GM18526 (cell line): ENCODE results near the gene SNX13.

Source experiments
- POLR2A ChIP-seq: IDR thresholded peaks from 3 replicates; pipeline ENCODE4 v1.6.1; 2011; ENCODE audit not compliant: insufficient read length; ENCODE audit errors: extremely low read depth

Gene SNX13, protein sequence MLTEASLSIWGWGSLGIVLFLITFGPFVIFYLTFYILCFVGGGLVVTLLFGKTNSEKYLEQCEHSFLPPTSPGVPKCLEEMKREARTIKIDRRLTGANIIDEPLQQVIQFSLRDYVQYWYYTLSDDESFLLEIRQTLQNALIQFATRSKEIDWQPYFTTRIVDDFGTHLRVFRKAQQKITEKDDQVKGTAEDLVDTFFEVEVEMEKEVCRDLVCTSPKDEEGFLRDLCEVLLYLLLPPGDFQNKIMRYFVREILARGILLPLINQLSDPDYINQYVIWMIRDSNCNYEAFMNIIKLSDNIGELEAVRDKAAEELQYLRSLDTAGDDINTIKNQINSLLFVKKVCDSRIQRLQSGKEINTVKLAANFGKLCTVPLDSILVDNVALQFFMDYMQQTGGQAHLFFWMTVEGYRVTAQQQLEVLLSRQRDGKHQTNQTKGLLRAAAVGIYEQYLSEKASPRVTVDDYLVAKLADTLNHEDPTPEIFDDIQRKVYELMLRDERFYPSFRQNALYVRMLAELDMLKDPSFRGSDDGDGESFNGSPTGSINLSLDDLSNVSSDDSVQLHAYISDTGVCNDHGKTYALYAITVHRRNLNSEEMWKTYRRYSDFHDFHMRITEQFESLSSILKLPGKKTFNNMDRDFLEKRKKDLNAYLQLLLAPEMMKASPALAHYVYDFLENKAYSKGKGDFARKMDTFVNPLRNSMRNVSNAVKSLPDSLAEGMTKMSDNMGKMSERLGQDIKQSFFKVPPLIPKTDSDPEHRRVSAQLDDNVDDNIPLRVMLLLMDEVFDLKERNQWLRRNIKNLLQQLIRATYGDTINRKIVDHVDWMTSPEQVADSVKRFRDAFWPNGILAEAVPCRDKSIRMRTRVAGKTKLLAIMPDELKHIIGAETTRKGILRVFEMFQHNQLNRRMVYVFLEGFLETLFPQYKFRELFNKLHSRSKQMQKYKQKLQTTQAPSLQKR

DNA sequence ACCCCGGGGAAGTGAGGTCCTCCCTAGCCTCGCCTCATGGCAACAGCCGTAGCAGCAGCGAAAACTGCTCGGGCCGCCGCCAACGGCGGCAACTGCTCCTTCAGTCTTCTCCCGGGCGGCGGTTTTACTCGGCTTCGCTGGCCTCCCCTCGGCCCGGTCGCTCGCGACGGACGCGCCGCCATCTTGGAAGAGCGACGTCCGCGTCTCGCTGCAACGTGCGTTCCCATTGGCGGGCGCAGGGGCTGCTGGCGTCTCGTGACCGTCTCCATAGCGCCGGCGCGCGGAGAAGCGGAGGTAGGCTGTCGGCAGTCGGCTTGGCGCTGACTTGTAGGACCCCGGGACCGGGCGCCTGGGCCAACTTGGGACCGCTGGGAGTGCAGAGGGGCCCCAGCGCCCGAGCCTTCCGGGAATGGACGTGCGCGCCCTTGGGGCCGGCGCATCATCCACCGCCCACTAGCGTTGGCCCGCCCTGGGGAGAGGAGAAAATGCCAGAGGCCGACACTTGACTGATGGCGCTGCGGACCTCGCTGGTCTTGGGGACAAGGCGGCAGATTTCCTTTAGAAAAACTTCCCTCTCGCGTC, at the start of gene SNX13:
TSS of gene SNX13 (minus strand) at position 193 of the 582 bp plus-strand sequence. CDS start 199 bp downstream, outside the sequence.
- TF ChIP-seq POLR2A = peak; percentile 87

DNA sequence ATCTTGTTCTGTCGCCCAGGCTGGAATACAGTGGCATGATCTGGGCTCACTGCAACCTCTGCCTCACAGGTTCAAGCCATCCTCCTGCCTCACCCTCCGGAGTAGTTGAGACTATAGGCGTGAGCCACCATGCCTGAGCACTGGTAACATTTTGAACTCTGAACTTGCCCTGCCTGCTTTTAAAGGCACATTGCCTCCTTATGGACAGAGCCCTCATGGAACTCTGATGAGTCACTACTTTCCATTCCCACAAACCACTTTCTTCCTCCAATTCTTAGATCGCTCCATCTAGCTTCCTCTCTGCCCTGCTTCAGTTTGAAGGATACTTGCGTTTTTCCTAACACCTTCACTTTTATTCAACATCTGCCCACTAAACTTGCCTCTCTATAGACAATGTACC, 49.3 kb upstream of the SNX13 start:
- TF ChIP-seq POLR2A = no peak

DNA sequence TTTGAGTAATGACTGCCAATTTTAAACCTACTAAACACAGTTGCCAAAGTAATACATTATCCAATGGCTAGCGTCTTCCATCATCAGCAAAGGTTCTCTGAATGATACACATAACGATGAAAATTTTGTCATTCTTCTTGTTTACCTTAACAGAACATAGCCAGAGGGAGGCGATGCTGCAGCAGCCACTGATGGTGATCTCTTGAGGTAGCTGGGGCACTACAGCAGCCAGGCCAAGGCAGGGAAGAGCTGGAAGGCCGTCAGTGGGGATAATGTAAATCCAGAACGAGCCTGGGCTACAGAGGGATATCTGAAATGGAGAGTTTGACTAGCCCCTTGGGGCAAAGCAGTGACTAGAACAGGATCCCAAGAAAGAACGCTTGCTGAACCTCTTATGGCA, 48.6 kb upstream of the SNX13 start:
- TF ChIP-seq POLR2A = no peak

DNA sequence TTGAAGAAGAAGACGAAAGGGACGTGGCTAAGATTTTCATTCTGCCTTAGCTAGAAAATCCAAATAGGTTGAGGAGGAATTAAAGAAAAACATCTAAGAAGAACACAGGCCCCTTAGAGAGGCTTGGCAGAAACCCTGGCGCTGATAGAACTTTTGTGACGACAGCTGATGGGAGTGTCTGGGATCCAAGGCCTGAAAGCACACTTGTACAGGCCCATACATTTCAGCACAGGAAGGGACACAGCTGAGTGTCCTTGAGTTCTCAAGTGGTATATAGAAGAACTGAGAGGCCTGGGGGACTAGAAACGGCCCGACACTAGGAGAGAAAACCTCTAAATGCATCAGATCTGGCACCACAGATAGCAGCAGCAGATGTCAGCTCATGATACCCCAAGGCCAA, 47.8 kb upstream of the SNX13 start:
- no peak for TF ChIP-seq POLR2A

DNA sequence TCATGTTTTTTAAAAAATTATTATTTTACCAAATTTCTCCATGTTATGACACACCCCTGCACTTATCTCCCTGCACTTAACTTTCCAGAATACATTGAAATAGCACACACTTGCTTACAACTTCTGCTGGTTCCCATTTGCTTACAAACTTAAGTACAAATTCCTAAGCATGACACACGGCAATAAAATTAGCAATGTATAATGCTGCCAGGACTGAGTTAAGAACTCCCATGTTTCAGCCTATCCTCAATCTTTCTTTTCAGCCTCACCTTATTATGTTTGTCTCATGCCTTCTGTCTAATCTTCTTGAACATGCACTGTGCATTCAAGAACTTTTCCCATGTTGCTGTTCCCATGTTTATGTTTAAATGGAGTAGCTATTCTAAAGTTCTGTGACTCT, 46.6 kb upstream of the SNX13 start:
- no peak for TF ChIP-seq POLR2A

DNA sequence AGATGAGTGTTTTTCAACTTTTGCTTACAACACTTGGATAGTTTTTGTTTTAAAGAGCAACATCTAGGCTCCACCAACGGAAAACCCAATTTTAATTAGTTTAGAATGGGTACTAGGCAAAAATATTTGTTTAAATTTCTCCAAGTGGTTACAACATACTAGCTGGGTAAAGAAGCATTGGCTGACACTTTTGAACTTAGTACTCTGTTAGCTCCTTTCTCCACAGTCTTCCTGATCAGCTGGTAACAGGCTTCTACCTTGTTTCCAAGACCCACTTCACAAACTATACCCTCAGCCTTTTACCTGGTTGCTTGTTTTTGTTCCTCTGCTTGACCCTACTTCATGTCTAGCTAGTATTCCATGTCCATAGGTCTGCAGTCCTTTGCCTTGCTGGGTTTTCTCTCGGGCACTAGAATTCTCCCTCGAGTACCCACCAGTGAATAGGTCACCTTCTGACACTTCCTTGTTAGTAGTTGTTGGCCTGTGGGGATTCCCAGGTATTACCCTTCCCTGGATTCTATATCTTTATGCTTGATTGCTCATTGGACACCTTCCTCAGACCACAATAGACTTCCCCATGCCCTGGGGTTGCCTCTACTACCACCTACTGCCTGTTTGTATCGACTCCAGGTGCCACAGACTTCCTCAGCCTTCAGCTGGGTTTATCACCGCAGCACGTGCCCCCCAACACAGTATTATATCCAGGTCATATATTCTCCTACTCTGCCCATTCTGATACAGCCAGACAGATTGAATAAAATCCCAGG, 45.4 kb upstream of the SNX13 start:
- TF ChIP-seq POLR2A = no peak

DNA sequence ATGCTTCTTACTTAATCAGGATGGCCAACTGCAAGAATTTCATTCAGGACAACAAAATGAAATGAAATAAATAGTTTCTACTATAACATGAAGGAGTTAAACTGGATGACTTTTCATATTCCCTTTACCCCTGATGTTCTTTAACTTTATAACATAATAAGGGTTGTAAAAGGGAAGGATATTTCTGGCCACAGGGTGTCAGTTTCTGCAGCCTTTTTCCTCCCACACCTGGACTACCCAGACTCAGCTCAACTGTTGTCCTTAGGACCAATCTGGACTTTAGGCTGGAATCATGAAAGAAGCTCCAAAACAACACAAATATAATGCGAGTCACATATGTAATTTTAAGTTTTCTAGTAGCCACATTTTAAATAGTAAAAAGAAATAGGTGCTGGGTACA, 44.0 kb upstream of the SNX13 start:
- TF ChIP-seq POLR2A = no peak

DNA sequence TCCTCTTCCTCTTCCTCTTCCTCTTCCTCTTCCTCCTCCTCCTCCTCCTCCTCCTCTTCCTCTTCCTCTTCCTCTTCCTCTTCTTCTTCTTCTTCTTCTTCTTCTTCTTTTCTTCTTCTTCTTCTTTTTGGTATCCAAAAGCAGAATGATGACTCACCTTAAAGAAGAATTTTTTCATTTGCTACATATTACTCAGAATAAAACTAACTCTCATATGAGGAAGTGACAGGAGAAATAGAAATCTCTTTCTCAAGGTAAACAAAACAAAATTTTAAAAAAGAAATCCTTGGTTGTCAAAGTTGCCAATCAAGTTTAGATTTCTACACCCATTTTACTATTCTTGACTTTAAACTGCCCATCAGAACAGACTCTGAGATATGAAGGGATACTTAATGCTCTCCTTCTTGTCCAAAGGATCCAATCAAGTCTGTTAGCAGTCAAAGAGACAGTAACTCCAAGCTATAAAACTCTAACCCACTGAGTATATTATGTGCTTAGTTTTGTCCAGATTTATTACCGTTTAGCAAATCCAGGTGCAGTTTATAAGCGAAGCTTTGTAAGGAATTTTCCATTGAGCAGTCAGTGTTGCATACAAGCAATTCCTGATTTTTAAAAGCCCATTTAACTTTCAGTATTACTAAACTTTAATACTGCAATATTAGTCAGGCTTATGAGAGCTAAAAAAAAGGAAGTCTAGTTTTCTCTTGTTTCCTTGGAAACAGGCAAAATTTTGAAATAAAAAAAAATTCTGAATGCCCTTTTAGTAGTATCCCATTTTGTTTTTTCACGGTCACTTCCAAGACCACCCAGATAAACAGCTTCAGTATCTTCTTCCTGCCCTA, 43.1 kb upstream of the SNX13 start:
- TF ChIP-seq POLR2A = no peak

DNA sequence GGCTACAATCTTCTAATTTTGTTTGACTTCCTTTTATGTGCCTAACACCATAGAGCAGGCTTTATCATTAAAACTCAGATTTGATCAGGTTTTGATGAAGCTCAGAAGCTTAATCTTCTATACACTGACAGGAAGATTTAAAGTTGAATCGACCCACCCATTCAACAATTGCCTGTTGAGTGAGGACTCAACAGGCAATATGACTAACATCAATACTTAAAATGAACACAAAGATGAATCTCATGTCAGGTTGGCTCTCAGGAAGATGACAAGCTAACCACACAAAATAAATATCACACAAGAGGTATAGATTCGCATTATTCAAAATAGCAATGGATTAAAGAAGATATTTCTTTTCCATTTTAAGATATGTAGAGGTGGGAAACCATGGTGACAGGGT, 36.7 kb upstream of the SNX13 start:
- no peak for TF ChIP-seq POLR2A

DNA sequence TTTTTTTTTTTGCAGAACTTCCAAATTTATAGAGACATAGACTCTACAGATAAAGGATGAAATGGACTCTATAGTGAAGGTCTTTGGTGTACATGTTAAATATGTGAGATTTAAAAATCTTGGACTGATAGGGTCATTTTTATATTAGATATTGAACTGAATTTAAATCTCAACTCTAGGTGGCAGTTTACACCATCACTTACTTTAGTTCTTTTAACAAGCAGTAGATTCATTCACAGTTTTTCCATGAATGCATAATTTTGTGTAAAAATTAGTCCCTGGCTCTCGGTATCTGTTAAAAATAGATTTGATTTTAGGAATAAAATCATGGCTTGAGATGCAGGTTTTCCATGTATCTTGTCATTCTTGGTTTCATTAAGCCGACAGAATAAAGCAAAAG, 31.1 kb upstream of the SNX13 start:
- TF ChIP-seq POLR2A = no peak

DNA sequence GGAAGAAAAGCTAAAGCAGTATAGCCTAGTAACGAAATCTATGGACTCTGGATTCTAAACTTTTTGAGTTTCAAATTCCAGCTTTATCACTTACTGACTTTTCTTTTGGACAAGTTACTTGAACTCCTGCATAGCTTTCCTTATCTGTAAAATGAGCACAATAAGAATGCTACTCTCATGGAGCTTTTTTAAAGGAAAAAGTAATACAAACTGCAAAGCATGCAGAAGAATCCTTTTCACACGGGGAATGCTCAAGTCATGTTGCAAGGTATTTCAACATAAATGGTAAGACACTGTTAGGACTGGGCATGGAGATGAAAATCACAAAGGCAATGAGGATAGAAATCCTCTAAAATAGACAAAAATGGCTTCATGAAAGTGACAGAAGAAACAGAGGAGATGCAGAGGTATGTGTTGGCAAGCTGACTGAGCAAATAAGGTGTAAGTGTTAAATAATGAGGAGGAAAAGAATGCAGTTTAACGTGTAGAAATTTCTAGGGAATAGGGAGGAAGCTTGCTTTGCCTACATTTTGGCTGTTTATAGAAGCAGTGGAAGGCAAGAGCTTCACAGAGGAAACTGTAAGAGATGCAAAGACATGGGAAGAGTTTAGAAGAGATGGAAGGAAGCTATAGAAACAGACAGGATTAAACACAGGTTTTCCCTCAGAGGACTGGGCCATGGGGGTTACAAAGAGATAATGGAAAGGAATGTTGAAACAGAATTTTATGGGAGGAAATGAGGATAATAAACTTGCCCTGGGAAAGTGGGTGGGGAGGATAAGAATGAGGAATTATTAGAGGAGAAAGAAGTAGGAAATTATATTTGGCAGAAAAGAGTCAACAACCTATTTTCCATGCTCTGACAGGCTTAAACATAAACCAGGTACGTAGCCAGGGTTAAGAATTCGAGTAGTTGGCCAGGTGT, 28.8 kb upstream of the SNX13 start:
- TF ChIP-seq POLR2A = no peak

DNA sequence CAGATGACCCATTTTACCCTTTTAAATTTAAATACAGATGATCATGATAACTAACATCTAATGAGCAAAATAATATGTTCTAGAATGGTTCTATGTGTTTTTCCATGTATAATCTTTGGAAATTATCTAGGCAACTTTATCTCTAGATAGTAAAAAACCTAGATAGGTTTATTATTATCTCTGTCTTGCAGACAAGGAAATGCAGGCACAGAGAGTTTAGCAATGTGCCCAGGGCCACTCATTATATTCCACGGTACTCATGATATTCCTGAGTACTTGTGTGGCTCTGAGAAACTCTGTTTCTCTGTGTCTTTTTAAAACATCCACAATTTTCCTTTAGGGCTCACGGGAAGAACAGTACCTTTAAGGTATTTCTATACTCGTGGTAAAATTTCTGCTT, 26.4 kb upstream of the SNX13 start:
- TF ChIP-seq POLR2A = no peak

DNA sequence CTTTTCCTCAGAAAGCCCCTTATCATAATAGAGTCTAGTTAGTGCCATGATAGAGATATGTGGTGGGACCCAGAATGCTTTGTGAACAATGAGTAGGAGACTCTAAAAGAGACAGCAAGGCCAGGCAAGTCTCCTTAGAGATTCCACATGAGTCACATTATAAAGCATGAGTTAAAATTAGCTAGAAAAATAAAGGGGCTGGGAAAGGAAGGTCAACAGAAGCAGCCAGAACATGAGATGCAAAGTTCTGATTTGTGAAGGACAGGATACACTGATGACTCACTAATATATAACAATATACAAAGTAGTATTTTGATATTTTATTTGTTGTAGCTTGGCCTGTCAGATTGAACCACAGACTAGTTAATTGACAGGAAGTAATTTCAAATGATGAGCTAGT, 25.3 kb upstream of the SNX13 start:
- no peak for TF ChIP-seq POLR2A
